NCI-H82 (cell line): ENCODE data around the gene OIP5.
"Not testable (repeated sequence)": the region's sequence is repeated elsewhere in the genome, so short reads cannot be mapped to it uniquely, and the experiment has no call there.

ENCODE experiments used
- DNase-seq: peaks from one replicate; lab custom pipeline; 2025; lab: John Stamatoyannopoulos, UW

Gene OIP5

DNA sequence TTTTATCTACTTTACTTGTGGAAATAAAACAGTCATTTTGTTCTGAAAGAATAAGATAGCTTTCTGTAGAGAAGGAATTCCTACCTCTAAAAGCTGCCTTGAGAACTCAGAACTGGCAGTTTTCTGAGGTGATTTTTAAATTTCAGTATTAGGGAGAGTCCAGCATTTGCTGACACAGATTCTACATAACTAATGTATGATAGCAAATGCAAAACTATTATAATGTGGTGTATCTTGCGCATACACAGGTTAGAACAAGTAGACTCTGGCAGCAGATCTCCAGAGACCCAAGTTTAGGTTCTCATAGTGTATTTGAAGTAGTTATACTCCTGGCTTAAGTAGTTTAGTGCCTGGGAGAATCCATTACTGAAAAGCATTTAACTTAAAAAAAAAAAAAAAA, 30.8 kb downstream of the OIP5 start:
- DNase-seq: no peak

DNA sequence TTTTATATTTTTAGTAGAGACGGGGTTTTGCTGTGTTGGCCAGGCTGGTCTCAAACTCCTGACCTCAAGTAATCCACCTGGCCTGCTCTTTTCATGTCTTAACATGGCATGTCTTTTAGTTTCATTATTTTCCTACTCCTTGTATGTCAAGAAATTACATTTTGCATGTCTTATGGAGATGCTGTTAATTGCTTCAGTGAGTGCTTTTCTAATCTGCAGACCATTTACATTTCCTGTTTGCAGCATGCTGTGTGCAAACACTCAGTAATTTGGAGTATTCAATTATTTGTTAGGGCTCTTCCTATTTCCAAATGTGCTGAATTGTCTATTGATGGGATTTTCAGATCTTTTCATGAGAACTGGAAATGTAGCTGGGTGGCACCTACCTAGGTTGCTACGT, 31.3 kb downstream of the OIP5 start:
- not testable (repeated sequence) for DNase-seq

DNA sequence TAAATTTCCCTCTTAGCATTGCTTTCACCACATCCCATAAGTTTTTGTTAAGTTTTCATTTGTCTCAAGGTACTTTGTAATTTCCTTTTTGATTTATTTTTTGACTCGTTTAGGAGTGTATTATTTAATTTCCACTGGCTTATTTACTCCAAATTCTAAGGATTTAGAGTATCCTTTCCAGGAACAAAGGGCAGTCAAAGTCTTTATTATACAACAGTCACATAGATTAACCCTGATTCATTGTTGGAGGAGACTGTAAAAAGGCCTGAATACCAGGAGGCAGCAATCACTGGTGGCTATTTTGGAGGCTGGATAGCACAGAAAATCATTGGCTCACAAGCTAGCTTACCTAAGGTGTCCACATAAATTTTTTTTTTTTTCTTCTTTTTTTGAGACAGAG, 39.9 kb downstream of the OIP5 start:
- no peak for DNase-seq

DNA sequence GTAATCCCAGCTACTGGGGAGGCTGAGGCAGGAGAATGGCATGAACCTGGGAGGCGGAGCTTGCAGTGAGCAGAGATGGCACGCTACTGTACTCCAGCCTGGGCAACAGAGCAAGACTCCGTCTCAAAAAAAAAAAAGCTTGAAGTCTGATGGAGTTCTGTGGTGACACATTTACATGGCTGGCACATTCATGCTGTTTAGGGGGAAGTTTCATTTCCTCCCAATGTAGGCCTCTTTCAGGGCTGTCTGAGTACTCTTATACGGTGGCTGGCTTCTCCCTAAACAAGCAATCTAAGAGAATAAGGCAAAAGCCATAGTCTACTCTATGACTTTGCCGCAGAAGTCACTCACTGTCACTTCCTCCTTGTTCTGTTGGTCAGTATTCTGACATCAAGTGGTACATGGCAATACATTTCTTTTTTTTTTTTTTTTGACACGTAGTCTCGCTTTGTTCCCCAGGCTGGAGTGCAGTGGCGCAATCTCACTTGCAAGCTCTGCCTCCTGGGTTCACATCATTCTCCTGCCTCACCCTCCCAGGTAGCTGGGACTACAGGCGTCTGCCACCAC, 41.2 kb downstream of the OIP5 start:
- DNase-seq: no peak

DNA sequence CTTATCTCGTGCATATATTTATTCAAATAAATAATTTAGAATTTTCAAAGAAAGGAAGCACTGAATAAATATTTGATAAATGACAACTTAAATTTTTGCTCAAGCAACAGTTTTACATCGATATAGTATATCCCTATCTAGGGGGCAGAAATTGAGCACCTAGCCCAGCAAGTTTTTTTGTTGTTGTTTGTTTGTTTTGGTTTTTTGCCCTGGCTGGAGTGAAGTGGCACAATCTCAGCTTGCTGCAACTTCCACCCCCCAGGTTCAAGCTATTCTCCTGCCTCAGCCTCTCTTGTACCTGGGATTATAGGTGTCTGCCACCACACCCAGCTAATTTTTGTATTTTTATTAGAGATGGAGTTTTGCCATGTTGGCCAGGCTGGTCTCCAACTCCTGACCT, 42.4 kb downstream of the OIP5 start:
- no peak for DNase-seq

DNA sequence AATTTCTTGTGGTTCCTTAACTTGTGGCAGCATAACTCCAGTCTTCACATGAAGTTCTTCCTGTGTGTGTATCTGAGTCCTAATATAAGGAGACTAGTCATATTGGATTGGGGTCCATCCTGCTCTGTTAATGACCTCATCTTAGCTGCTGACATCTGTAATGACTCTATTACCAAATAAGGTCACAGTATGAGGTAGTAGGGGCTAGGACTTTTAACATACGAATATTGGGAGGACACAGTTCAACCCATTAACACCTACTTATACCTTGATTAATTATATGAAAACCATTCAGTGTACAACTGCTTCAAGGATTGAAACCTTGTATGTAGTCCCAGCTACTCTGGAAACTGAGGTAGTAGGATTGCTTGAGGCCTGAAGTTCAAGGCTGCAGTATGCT, 43.9 kb downstream of the OIP5 start:
- no peak for DNase-seq

DNA sequence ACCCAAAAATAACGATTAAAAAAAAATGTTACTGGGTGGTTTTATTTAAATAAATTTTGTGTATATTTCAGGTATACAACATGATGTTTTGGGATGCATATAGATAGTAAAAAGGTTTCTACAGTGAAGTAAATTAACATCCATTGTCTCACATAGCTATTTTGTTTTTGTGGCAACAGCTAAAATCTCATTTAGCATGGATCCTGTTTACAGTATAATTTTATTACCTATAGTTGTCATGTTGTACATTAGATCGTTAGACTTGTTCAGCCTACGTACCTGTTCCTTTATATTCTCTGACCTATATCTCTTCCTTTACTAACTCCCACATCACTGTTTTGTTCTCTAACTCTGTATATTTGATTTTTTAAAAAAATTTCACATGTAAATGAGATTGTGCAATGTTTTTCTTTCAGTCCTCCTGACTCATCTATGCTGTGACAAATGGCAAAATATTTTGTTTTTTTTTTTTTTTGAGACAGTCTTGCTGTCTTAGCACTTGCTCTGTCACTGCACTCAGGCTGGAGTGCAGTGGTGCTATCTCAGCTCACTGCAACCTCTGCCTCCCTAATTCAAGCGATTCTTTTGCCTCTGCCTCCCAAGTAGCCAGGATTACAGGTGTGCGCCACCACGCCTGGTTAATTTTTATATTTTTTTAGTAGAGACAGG, 45.6 kb downstream of the OIP5 start:
- no peak for DNase-seq

DNA sequence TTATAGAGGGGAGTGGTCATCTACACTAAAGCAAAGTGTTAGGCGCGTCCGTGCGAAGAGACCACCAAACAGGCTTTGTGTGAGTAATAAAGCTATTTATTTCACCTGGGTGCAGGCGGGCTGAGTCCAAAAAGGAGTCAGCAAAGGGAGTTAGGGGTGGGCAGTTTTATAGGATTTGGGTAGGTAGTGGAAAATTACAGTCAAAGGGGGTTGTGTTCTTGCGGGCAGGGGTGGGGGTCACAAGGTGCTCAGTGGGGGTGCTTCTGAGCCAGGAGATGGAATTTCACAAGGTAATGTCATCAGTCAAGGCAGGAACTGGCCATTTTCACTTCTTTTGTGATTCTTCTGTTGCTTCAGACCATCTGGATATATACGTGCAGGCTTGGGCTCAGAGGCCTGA, 47.1 kb downstream of the OIP5 start:
- no peak for DNase-seq

DNA sequence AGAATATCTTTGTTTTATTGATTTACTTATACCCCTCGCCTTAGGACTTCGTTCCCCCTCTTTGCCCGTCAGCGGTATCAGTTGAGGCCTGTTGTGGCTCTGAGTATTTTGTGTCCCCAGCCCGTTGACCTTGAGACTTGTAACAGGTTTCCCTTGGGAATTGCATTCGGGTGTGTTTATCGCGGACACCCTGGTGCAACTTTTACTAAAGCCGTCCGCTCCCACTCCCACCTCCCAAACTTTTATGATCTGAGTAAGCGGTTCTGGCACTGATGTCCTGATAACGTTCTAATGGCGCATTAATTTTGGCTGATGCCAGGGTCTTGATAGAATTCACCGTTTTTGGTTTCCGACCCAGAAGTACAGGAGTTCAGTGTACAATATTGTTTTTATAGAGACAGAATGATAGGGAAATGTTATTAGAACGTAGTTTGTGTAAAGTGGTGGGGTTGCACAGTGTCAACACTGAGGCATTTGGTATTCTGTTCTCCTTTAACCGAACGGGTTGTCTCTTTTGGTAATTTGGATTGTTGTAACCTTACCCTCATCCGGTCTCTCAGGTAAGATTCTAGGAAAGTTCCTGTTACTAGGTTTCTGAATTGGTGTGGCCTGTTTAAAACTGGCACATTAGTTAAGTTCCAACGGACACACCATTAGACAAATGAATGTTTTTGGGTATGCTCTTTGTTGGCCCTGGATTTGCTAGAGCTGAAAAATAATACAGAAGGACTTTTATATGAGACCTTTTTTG, 47.8 kb downstream of the OIP5 start:
- peak; percentile 59 for DNase-seq

DNA sequence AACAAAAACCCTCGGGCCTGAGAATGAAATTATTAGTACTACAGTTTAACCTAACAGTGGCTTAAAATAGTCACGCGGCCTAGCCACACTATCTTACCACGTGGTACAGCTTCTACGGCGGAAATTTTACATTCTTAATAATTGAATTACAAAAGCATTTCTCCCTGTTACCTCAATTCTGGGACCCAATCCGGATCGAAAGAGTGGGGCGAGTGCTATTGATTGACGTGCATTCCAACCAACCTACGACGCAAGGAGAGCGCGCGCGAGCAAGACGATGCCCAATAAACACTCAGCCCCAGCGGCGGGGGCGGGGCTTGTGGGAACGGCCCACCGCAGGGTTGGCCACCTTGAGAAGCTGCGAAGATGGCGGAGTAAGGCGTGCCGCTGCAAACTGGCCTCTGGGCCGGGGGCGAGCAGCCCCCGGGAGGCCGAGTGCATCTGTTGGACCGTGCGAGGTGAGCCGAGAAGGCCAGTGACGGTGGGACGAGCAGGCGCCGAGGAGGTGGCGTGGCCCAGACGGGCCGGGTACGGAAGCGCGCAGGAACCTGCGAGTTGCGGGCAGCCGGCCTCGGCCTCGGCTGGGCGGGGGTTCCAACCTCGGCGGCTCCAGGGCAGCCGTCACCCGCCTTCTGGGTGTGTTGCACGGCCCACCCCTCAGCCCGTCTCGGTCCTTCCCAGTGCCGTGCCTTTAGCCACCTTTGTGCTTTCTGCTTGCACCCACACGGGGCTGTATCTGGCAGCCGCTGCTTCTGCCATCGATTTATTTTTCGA, 48.6 kb downstream of the OIP5 start:
- peak; percentile 99 for DNase-seq

DNA sequence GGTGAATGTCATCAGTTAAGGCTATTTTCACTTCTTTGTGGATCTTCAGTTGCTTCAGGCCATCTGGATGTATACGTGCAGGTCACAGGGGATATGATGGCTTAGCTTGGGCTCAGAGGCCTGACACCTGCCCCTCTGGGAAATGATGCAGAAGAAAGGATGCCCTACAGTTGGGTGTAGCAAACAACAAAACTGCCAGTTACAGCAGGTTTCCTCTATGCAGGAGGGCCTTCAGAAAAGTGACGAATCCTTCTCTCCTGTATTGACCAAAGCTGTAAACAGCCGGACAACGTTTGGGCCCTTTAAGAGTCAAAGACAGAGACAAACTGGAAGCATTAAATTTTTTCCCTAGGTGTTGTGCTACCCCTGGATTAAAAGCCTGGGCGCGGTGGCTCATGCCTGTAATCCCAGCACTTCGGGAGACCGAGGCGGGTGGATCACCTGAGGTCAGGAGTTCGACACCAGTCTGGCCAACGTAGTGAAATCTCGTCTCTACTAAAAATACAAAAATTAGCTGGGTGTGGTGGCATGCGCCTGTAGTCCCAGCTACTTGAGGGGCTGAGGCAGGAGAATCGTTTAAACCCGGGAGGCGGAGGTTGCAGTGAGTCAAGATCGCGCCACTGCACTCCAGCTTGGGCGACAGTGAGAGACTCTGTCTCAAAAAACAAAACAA, 49.3 kb downstream of the OIP5 start:
- DNase-seq: peak; percentile 61

DNA sequence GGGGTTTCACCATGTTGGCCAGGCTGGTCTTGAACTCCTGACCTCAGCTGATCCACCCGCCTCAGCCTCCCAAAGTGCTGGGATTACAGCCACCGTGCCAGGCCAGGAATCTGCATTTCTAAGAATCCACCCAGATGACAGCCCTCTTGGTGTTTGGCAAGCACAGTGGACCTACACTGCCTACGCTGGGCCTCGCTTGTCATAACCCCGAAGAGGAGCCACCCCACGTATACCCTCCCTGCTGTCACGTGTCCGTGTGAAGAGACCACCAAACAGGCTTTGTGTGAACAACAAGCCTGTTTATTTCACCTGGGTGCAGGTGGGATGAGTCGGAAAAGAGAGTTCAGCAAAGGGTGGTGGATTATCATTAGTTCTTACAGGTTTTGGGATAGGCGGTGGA, 50.0 kb downstream of the OIP5 start:
- not testable (repeated sequence) for DNase-seq

DNA sequence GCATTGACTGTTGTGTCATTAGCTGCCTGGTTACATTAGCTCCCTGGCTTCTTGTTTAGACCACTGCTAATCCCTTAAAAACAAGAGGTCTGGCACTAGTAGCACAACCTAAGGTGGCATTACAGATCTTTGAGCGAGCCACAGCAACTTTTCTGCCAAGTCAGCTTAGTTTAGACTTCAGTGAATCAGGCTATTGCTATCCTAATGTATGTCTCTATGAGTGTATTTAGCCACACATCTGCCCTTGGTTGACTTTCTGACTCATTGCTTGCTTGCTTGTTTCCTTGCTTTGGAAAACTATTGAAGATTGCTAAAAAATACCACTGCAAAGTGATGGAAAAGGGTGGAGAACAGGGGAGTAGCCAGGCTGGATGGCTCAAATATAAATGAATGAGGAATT, 51.2 kb downstream of the OIP5 start:
- DNase-seq: no peak

DNA sequence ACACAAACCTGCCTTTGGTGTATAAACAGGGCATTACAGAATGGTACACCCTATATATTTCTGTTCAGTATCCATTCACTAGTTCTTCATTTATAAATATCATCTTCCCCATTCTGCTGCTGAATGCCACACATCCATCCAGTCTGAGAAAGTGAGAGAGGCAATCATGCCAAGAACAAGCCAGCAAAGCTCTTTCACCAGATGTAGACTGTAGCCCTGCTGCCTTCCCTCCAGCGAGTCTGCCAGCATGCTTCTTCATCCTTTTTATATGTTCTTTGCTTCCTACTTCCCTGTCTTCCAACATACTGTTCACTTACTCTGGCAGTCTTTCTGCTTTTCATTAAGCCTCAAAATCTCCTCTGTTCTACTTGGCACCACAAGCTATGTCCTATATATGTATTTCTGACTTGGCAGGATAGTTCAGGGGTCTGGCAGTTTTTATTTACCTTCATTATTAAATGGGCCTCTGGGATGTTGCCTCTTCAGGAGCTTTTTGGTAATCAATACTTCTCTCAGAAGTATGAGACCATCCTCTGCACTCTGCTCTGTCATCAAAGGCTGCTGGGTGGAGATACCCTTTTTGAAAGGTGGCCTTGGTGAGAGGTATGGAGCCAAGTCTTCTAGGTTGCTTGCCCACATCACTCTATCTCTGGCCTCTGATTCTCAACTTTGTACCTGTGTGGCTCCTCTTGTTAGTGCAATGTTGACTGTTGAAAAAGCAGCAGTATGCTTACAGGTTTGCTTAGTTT, 52.7 kb downstream of the OIP5 start:
- no peak for DNase-seq

DNA sequence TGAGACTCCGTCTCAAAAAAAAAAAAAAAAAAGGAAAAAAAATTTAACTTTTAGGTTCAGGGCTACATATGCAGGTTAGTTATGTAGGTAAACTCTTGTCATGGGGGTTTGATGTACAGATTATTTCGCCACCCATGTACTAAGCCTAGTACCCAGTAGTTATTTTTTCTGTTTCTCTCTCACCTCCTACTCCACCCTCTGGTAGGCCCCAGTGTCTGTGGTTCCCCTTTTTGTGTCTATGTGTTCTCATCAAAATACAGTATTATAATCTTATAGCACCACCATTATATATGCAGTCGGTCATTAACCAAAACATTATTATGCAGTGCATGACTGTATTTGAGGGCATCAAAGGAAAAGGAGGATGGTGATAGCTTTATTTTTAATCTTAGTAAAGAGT, 54.1 kb downstream of the OIP5 start:
- DNase-seq: no peak

DNA sequence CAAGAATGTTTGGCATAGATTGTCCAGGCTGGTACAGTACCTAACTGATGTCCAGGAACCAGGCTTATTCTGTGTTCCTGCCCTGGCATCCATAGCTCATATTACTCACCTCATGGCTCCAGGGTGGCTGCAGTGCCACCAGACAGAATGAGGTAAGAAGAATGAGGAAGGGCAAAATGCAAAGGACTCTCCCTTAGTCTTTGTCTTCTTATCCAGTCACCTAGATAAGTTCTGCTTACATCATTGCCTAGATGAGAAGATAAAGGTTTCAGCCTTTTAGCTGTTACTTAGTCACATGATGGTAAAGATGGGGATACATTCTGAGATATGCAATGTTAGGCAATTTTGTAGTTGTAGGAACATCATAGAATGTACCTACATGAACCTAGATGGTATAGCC, 55.6 kb downstream of the OIP5 start:
- DNase-seq: no peak

DNA sequence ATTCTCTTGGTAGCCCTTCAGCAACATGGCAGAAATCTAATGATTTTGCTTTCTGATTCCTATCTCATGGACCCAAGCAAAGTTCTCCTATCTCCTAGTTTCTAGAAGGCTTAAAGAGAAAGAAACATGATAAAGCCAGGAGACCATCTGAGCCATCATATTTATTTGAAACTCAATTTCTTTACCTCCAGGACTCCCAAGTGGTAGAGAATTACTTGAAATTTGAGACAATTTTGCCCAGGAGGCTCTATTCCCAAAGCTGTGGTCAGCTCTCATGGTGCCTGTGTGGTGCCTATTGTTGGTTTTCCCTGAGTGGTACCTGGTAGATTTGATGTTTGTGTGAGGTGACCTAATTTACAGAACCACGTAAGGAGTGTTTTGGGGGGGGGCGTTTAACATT, 62.5 kb downstream of the OIP5 start:
- DNase-seq: no peak

DNA sequence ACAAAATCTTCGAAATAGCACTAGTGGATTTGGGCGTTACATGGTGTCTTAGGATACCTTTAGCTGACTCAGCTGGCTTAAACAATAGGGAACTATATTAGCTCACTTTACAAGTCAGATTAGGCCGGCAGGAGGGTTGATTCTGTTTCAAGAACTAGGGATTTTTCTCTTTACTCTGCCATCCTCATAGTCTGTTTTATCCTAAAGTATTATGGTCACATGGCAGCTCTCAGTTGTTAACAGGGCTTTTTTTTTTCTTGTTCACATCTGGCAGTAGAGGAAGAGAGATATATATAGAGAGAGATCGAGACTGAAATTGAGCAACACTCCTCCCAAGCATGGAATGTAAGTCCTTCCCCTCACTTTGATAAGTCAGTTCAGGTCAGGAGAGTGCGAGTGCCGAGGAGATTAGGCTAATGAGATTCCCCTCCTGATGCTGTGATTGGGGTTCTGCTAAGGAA, 68.5 kb downstream of the OIP5 start:
- peak; percentile 93 for DNase-seq

DNA sequence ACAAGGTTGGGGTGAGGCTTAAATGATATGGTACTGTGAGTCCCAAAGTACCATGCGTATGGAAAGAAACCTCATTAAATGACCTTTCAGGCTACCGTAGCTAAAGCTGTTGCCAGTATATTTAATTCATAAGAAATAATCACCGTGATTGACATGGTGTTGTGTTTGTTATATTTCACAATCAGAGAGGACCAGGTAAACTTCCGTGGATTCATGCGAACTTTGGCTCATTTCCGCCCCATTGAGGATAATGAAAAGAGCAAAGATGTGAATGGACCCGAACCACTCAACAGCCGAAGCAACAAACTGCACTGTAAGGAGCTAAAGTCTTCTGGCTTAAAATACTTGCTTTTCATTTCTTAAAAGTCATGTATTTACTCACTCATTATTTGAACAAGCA, 69.8 kb downstream of the OIP5 start:
- no peak for DNase-seq

DNA sequence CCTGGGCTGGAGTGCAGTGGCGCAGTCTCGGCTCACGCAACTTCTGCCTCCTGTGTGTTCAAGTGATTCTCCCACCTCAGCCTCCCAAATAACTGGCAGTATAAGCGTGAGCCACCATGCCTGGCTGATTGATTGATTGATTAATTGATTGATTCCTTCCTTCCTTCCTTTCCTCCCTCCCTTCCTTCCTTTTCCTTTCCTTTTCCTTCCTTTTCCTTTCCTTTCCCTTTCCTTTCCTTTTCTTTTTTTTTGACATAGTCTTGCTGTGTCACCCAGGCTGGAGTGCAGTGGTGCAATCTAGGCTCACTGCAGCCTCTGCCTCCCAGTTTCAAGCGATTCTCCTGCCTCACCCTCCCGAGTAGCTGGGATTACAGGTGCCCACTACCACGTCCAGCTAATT, 71.5 kb downstream of the OIP5 start:
- DNase-seq: not testable (repeated sequence)

DNA sequence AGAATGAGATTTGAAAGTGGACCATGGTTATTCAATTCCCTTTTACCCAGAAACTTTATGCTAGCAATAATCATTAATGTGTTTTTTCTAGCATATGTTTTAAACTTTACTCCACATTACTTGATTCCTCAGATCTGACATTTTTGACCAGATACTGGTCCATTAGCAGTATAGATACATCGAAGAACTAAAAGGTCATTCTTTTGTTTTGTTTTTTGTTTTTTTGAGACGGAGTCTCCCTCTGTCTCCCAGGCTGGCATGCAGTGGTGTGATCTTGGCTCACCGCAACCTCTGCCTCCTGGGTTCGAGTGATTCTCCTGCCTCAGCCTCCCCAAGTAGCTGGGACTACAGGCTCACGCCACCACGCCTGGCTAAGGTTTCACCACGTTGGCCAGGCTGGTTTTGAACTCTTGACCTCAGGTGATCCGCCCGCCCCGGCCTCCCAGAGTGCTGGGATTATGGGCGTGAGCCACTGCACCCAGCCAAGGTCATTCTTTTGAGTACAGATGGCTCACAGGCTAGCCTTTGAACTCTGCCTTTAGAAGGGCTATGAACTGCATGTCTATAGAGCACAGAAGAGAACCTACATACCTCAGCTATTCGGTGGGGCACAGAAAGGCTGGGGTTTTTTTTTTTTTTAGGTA, 72.7 kb downstream of the OIP5 start:
- DNase-seq: peak; percentile 14
